ENCODE data around the gene PRXL2A.
"Not testable (repeated sequence)": the region's sequence is repeated elsewhere in the genome, so short reads cannot be mapped to it uniquely, and the experiment has no call there.

PRXL2A gene

DNA sequence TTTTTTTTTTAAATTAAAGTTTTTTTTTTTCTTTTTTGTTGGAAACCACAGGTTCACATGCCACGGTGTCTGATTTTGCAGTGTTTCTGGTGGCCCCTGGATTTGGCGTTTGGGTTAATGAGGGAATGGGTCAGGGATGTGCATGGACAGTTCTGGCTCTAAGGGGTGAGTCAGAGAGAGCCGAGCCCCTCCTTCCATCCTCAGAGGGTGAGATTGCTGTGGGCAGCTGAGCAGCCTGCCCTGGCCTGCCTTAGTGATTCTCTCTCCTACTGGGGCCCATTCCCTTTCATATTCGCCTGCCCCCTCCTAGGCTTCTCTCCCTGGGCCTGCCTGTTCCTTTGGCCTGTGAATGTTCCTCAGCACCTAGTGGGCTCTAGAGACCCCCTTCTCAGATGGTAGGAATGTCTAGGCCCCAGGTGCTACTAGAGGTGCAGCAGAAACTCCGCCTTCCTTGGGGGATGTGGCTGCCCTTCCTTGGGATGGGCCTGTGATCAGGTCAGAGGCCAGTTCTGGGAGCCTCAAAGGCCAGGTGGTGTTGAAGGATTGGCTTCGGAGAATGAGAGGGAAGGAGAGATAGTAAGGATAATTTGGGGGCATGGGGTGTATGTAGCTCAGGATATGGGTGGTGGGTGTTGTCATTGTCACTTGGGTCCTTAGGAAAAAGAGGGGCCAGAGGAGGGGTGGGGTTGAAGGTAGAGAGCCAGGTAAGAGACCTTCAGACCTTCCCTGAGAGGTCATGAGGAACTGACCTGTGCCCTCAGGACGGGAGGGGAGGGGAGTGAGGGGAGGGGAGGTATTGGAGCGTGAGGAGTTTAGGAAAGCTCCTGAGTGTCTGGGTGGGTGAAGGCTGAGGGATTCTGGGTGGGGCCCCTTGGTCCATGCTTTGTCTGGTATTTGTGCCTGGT, 65.6 kb downstream of the PRXL2A start:
- DNase-seq: no peak

DNA sequence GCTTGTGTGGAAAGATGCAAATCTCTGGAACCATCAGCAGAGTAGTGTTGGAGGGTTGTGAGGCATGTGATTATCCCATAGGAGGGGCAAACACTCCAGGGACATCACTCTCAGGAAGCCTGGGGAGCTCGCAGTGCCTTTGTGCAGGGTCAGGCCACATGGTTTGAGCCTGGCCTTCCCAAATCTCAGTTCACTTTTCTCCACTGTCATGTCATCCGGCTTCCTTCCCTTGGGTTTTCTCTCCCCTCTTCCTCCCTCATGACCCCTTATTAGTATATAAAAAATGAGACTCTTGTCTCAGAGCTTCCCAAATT, 66.2 kb downstream of the PRXL2A start:
- DNase-seq: no peak

DNA sequence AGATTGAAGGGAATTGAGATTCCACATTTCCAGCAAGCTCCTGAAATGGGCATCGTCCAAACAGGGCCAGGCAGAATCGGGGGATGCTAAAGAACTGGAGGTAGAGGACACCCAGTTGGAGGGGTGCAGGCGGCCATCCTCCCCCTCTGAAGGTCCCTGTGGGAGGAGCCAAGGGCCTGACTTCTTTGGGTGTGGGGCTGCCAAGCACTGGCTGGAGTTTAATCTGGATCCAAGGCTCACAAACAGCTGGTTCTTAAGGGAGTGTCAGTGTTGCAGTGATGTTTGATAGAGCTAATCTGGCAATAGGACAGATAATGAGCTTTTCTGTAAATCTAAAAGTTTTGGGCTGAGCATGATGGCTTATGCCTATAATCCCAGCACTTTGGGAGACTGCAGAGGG, 66.6 kb downstream of the PRXL2A start:
- DNase-seq: no peak

DNA sequence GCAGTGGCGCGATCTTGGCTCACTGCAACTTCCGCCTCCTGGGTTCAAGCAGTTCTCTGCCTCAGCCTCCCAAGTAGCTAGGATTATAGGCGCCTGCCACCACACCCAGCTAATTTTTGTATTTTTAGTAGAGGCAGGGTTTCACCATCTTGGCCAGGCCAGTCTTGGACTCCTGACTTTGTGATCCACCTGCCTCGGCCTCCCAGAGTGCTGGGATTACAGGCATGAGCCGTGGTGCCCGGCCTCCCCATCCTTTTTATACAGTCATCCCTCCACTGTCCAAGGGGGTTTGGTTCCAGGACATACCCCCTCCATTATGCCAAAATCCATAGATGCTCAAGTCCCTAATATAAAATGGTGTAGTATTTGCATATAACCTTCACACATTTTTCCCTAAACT, 67.3 kb downstream of the PRXL2A start:
- not testable (repeated sequence) for DNase-seq

DNA sequence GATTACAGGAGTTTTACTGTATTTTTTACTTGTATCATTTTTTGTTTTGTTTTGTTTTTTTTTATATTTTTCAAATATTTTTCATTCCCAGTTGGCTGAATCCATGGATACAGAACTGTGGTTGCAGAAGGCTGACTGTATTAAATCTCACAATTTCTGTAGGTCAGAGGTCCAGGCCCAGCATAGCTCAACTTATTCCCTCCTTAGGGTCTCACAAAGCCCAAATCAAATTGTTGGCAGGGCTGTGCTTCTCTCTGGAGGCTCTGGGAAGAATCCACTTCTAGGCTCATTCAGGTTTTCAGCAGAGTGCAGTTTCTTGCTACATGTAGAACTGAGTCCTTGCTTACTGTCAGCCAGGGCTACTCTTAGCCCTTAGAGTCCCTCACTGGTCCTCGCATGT, 68.3 kb downstream of the PRXL2A start:
- no peak for DNase-seq

DNA sequence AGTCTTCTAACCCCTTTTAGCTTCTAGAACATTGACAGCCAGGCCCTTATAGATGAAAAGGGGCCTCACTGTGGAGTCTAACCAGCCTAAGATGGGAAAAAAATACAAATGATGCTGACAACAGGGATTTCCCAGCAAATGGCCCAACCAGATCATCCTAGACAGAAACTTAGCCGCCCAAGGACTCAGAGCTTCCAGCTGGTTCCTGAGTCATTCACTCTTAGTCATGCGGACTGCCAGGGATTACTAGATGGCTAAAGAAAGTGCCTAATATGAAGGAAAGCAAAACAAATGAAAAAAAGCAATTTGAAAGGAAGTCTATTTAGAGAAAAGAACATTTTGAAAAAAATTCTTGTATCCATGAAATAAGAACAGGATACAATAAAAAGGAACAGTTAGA, 69.5 kb downstream of the PRXL2A start:
- DNase-seq: no peak

DNA sequence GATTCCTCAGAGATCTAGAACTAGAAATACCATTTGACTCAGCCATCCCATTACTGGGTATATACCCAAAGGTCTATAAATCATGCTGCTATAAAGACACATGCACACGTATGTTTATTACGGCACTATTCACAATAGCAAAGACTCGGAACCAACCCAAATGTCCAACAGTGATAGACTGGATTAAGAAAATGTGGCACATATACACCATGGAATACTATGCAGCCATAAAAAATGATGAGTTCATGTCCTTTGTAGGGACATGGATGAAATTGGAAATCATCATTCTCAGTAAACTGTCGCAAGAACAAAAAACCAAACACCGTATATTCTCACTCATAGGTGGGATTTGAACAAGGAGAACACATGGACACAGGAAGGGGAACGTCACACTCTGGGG, 72.0 kb downstream of the PRXL2A start:
- not testable (repeated sequence) for DNase-seq

DNA sequence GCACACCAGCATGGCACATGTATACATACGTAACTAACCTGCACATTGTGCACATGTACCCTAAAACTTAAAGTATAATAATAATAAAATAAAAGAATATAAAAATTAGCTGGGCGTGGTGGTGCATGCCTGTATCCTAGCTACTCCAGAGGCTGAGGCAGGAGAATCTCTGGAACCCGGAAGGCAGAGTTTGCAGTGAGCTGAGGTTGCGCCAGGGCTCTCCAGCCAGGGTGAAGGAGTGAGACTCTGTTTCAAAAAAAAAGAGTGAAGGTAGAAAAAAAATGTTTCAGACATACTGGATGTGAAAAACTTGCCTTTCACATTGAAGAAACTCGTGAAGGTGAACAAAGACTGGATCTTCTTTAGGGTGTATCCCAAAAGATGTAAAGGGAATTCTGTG, 72.5 kb downstream of the PRXL2A start:
- DNase-seq: no peak

DNA sequence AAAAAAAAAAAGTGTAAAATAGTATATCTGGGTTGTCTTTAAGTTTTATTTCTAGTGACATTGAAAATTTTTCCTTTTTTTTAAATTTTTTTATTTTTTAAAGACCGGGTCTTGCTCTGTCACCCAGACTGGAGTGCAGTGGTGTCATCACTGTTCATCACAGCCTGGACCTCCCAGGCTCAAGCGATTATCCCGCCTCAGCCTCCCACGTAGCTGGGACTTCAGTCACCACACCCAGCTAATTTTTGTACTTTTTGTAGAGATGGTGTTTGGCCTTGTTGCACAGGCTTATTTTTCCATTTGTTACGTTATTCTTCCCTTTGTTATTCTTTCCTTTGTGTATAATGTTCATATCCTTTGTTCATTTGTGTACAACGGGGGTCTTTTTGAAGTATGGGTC, 75.9 kb downstream of the PRXL2A start:
- no peak for DNase-seq

DNA sequence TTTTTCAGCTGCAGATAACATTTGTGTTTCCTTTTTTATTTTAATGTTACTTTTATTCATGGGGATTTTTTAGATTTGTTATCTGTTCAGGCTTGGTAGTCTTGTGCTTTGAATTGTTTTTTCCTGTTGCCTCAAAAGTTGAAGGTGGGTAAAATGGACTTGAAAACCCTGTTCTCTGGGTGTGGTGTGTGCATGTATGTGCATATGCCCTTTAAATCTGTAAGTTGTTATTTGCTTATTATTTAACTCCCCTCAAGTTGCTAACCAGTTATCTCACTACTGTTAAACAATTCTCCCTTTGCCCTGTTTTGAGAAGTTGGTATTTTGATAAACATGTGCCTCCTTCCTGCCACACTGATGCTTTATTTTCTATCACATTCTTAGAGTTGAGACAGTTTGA, 76.3 kb downstream of the PRXL2A start:
- no peak for DNase-seq

DNA sequence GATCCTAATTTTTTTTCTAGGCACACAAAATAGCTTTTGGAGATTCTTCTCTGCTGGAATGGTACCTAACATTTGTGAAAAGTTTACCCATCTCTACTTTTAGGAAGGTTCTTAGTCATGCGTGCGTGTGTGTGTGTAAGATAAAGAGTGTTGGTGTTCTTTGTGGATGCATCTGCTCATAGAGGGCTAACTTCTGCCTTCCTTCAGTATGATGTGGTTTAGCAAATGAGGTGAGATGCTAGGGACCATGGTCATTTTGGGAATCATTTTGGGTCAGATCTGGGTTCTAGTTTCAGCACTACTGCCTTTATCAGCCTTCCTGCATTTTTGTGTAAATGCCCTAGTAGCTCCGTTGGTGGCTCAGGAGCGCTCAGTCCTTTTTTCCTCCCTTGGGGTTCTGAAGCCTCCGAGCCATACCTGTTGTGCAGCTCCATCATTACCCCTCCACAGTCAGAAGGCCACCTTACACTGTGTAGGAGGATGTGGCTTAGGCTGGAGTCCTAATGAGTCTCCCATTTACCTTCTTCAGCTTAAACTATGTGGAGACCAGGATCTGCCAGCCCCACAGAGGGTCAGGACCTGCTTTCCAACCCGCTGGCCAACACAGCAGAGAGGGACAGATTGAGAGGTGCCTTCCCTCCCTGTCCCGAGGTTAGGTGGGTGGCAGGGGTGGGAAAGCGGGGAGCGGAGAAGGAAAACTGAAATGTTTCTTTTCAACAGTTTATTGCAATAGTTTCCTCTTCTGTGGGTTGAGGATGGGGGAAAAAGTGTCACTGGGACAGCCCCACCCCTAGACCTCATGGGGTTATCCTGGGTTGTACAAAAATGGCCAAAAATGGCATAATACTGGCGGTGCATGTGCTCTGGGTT, 77.0 kb downstream of the PRXL2A start:
- DNase-seq: no peak

DNA sequence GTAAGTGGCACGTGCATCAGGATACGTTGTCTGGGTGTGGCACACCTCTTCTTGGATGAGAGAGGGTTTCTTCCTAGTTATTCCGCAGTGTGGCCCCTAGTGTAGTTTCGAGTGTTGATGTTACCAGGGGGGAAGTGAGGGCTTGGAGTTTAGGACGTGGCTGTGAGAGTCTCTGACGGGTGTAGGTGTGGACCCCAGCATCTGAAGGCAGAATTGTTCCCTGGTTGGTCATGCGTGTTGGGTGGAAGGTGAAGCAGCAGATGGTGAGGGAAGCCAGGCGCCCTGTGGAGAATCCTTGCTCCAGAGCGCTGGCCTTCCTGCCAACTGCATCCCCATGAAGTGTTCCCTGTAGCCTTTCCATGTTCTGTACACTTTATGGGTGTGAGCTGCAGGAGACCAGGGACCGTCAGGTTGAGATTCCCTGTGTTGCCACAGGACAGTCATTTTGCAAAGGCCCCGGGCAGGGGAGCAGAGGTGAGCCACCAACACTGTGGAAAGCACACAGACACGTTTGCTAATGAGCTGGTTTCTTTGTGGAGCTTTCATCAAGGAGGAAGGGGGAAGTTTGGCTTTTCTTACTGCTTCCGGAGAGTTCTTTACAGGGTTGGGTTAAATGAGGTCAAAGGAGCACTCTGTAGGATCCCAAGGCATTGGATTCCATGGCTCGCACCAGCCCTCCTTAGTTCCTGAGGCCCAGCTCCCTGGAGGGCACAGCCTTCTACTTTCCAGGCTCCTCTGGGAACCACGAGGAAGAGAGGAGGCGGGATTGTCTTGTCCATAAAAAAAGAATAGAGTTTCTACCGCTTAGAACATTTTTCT, 77.8 kb downstream of the PRXL2A start:
- DNase-seq: no peak
